Measurements from ENCODE around the gene KIAA1614.

GRCh38 chr1:180924939-180925338, 12.2 kb downstream of the KIAA1614 start:
- TF ChIP-seq NFYB (IDR thresholded peaks at IDR 0.05; ENCODE audit: insufficient read depth, low read depth, low read length), result no peak
- no peak for TF ChIP-seq POLR2AphosphoS5 (IDR thresholded peaks at IDR 0.05; ENCODE audit: low read length)
- no peak for TF ChIP-seq HDAC2 (IDR thresholded peaks at IDR 0.05)
- TF ChIP-seq CEBPB (IDR thresholded peaks at IDR 0.05; ENCODE audit: borderline replicate concordance in 1 of 2, low read depth in 2 of 2, low read length in 2 of 2), result no peak
- no peak for TF ChIP-seq POLR2A (IDR thresholded peaks at IDR 0.05; ENCODE audit: low read depth, low read length)
- TF ChIP-seq FOXM1 (IDR thresholded peaks at IDR 0.05; ENCODE audit: low read depth, low read length), result no peak
- no peak for TF ChIP-seq ATF2 (IDR thresholded peaks at IDR 0.05; ENCODE audit: low read length)
- TF ChIP-seq MEF2A (IDR thresholded peaks at IDR 0.05; ENCODE audit: insufficient read depth, low read depth, low read length), result no peak
- TF ChIP-seq EZH2 (IDR thresholded peaks at IDR 0.05; ENCODE audit: borderline replicate concordance, control insufficient read depth, low read depth, low read length), result no peak
- no peak for TF ChIP-seq CTCF (IDR thresholded peaks at IDR 0.05 in 2 of 3, conservative IDR thresholded peaks at IDR 0.05 in 1 of 3; ENCODE audit: control insufficient read depth in 2 of 3, extremely low read depth in 1 of 3, insufficient read depth in 1 of 3, low read depth in 3 of 3, low read length in 3 of 3)
- TF ChIP-seq EP300 (IDR thresholded peaks at IDR 0.05; ENCODE audit: borderline replicate concordance in 1 of 2, control insufficient read depth in 1 of 2, low read depth in 2 of 2, low read length in 2 of 2), result no peak
- no peak for TF ChIP-seq POU2F2 (IDR thresholded peaks at IDR 0.05; ENCODE audit: borderline replicate concordance, low read depth, low read length)
- TF ChIP-seq SP1 (IDR thresholded peaks at IDR 0.05; ENCODE audit: low read depth, low read length), result no peak
- TF ChIP-seq PRDM15 (CRISPR knock-in tag; IDR thresholded peaks at IDR 0.05), result no peak

Data from GM12878 (cell line).